HG02610 (cell line): Measurements from ENCODE around the gene INHBB.
A peak's percentile ranks its signal among the peaks of the same experiment; 100 is the strongest.
"Not testable (repeated sequence)": the region's sequence is repeated elsewhere in the genome, so short reads cannot be mapped to it uniquely, and the experiment has no call there.

Experiments used
- ATAC-seq: cut with Tn5 transposase; IDR thresholded peaks from one replicate; pipeline ENCODE4 v1.9.1; 2021; ENCODE audit warnings: mild to moderate bottlenecking, moderate library complexity; ENCODE audit not compliant: unreplicated experiment

The INHBB gene

DNA sequence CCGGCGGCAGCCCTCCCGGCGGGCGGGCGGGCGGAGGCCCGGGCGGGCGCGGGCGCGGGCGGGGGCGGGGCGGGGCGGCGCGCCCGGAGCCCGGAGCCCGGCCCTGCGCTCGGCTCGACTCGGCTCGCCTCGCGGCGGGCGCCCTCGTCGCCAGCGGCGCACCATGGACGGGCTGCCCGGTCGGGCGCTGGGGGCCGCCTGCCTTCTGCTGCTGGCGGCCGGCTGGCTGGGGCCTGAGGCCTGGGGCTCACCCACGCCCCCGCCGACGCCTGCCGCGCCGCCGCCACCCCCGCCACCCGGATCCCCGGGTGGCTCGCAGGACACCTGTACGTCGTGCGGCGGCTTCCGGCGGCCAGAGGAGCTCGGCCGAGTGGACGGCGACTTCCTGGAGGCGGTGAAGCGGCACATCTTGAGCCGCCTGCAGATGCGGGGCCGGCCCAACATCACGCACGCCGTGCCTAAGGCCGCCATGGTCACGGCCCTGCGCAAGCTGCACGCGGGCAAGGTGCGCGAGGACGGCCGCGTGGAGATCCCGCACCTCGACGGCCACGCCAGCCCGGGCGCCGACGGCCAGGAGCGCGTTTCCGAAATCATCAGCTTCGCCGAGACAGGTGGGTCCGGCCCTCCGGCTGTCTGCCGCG is at the start of gene INHBB:
INHBB (plus strand) TSS at position 111 of the 641 bp plus-strand sequence; CDS start at position 164, 53 bp downstream.
- ATAC-seq, result no peak

DNA sequence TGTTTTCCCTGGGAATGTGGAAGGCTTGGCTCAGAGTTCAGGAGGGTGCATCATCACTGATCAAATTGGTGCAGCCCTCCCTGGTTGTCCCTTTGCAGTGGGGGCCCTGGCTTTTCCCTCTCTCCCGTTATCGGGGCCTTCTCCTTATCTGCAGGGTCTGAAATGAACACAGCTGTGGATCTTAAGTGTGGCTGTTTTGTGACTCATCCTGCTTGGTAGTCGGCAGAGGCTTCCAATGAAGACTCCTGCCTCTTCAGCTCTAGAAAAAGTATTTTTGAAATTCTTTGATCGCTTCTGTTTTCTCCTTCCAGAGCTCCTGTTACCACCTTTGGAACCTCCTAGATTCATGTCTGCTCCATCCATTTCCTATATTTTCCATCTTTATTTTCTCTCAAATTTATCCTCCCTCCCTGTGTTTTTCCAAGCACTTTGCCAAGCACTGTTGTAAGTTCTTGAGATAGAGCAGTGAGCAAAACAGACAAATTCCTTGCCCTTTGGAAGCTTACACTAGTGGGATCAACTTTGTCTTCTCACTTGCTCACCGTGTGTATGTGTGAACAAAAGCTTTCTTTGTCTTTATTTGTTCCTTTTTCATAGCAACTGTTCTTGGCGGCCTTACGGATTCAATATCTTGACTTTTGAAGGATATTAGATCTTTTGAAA is 47.6 kb upstream of the INHBB start:
- ATAC-seq, result no peak

DNA sequence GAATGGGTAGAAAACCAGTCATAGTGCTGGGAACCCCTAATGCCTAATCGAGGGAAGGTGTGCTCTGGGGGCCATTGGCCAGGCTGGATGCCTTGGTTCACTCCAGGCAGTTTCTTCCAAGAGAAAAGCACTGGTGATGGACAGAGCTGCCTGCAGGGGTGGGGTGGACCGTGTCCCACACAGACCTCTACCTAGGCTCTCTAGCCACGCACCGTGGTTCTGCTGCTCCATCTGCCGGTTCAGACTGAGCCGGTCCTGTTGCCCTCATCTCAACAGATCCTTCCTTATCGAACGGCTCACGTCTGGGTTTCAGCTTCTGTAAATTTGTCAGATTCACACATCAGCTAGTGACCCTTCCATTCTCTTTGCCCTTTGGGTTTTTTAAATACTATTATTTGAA is 46.9 kb upstream of the INHBB start:
- ATAC-seq, result no peak

DNA sequence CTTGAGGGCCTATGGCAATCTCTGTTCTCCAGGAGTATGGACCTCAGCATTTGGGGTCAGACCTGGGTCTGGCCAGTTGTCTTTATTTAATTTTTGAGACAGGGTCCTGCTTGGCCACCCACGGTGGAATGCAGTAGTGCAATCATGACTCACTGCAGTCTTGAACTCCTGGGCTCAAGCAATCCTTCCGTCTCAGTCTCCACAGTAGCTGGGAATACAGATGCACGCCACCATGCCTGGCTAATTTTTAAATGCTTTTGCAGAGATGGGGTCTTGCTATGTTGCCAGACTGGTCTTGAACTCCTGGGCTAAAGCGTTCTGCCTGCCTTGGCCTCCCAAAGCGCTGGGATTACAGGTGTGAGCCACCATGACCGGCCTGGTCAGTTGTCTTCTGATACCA is 46.4 kb upstream of the INHBB start:
- ATAC-seq, result no peak

DNA sequence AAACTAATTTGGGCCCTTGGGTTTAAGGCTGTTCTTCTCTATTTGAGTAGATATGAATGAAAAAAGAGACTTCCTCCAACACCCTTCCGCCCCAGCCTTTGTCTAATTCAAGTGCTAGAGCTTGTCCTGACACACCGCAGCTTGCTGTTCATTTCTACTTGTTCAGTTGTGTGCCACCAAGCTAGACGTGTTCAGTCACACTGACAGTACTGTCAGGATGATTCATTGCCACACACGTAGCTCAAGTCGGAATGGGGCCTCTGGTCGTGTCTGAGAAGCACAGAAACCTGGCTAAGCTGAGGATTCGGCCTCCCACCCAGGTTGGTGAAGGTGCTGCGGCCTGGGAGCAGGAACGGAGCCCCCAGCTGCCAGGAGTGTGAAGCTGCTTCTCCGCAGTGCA is 45.6 kb upstream of the INHBB start:
- no peak for ATAC-seq

DNA sequence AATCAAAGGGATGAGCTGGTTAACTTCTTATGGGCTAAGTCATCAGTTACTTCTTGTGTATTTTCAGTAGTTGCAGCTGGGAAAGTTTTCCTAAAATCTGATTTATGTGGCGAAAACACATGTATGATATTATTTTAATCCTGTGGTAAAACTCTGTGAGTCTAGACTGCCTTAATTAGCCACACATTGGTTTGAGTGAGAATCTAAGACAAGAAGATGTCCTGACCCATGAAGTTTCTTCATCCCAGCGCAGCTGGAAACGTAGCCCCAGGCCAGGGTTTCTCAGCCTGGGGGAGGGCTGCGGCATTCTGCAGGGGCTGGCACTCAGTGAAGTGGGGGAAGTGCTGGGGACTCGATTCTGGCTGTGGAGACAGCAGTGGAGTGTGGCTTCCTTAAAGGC is 44.7 kb upstream of the INHBB start:
- ATAC-seq, result no peak

DNA sequence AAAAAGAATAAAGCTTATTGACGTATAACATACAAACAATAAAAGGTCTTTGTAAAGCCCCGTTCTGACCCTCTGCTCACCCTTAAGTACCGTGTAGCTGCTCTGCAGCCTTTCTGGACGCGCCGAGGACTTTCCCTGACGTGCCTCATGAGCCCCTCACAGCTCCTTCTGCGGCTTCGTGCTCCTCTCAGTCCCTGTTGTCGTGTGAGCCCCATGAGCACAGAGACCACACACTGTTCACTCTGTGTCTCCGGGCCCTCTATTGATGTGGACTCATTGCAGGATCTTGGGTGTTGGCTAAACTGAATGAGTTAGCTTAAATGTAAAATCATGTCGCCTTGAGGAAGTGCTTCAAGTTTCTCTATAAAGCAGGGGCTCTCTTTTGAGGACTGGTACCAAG is 43.6 kb upstream of the INHBB start:
- ATAC-seq, result no peak

DNA sequence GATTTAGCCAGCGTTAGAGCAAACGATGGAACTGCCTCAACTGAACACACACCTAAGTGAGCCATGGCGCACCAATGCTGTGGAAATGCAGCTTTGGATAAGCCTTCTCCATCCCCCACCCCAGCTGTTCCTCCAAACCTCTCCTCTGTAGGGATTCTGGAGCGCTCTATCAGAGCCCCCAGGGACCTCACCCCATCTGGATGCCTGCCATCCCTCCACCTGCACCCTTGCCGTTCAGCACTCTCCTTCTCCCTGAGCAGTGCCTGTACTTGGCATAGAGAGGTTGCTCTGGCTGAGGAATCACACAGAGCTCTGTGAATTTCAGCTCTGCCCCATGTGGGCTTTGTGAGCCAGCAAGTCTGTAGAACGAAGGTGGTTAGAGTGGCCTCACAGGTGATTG is 42.8 kb upstream of the INHBB start:
- no peak for ATAC-seq

DNA sequence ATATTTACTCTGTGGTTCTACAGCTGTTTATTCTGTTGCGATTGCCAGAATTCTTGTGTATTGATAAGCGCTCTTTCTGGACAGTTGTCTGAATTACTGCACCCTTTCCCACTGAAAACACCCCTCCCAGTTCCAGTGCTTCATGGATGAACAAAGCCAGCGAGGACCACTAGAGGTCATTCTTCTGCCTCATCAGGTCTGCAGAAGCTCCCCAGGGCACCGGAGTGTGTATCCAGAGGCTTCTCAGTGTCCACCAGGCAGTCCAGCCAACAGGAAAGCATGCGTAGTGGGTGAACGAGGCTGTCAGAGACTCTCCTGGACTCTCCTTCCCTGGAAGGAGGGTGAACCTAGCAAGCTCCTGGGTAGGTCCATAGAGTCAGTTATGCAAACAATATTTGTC is 40.6 kb upstream of the INHBB start:
- ATAC-seq, result no peak

DNA sequence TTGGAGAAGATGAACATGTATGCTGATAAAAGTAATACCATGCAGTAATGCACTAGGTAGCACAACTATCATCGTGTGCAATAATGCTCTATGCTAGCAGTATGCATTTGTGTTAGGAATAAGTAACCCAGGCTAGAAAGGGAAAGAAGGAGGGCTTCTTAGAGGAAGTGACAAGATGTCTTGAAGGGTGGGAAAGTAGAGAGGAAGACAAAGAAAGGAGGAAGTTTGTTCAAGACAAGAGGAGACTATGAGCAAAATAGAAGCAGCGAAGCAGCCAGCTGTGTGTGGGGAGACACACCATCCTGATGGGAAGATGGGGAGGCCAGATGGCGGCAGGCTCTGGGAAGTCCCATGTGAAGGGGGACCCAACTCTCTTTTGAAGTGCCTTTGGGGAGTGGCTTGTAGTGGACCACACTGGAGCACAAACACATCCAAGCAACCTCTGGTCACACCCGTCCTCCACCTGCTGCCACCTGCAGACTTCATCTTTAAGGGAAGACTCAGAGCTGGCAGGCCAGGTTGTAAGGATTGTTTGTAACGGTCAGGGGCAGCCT is 39.9 kb upstream of the INHBB start:
- no peak for ATAC-seq

DNA sequence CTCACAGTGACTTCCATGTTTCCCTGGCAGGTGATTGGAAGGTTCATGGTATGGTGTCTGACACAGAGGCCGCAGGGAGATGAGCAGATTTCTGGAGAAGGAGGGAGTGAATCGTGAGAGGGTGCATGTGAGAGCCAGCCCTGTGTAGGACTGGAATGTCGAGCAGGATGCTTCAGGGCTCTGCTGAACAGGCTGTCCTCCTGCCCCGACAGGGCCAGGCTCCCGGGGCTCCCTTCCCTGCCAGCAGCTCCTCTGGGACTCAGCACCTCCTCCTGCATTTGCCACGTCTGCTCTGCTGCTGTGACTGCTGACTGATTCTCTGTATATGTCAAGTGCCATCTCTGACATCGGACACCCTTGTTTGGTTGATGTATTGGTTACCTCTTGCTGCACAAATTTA is 38.5 kb upstream of the INHBB start:
- no peak for ATAC-seq

DNA sequence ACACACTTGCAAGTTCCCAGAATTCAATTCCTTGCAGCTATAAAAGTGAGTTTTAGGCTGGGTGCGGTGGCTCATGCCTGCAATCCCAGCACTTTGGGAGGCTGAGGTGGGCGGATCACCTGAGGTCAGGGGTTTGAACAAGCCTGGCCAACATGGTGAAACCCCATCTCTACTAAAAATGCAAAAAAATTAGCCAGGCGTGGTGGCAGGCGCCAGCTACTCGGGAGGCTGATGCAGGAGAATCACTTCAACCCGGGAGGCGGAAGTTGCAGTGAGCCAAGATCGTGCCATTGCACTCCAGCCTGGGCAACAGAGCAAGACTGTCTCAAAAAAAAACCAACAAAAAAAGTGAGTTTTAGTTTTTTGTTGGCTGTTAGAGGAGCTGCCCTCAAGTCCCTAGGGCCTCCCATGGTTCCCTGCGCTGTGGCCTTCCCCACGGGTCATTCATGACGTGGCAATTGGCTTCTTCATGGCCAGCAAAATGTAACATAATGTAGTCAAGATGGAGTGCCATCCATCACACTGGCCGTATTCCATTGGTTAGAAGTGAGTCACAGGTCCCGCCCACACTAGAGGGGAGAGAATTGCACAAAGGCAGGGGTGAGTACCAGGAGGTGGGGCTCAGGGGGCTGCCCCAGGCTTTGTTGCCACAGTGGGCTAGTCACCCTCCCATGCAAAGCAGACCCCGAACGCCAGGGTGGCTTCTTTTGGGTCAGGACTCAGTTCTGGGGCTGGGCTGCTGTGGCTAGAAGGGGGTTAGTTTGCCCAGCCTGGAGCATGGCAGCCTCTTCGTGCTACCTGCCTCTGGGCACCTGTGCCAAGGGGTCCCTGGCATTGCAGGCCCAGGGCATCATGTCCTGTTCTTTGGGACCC is 37.7 kb upstream of the INHBB start:
- no peak for ATAC-seq

DNA sequence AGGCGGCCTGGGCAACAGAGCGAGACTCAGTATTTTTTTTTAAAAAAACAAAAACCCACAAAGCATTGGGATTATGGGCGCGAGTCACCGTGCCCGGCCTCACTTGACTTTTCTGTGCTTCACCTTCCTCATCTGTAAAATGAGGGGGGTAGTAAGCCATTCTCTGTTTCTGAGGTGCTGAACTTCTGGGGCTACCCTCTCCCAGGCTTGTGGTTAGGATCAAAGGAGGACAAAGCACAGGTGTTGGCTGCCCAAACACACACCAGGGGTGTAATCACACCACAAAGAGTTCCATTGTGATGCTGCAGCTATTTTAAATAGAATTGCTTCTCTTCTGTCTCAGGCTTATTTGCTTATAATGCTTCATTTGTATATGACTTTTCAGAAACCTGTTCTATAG is 35.8 kb upstream of the INHBB start:
- ATAC-seq, result peak; percentile 64

DNA sequence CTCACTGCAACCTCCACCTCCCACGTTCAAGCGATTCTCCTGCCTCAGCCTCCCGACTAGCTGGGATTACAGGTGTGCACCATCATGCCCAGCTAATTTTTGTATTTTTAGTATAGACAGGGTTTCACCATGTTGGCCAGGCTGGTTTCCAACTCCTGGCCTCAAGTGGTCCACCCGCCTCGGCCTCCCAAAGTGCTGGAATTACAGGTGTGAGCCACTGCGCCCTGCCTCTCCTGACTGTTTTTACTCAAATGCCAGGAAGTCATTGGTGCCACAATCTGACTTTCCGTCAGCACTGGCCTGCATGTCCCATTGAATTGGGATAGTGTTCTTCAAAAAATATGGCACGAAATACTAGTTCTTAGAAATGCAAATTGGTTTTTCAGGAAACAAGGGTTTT is 35.1 kb upstream of the INHBB start:
- ATAC-seq, result not testable (repeated sequence)

DNA sequence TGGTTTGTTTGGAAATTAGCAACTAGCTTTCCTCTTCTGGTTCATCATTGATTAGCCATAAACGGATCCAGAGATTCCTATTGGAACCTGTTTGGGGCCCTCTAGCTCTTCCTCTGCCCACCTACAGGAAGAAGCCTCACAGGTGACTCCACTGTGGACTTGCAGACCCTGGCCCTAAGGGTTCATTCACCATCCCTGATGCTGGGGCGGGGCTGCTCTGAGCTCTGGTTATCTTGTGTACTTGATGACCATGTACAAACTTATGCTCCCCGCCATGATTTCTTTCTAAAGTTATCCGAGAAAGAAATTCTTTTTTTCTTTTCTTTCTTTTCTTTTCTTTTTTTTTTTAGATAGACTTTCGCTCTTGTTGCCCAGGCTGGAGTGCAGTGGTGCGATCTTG is 33.9 kb upstream of the INHBB start:
- no peak for ATAC-seq

DNA sequence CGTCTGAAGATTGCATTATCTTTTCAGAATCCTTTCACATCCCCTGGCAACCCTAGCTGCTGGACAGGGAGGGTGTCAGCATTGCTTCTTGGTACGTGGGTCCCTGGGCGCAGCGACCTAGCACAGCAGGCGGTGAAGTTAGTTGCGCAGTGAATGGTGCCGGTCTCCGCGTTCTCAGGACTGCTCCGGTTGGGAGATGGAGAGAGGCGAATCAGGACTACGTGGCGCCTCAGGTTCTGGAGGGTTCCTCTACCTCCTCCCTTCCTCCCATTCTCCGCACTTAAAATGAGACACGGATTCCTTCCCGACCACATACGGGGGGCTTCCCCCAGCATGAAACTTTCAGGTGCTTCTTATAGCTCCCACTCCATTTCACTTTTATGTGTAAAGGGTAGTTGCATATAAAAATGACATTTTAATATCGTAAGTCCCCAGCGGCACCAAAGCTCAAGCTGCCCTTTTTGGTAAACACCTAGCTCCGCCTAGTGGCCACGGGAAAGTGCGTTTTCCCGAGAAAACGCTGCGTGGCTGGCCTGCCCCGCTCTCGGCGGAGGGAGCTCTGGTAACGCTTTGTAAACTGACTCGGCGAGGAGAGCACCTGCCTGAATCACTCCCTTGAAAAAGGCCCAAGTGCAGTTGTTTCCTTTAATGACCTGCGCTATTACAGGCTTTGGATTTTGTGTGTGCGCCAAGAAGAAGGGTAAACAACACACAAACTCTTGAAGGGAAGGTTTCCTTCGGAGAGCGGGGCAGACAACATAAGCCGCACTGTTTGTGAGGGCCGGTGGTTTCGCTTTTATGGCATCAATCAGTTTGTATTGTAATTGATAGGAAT is 32.9 kb upstream of the INHBB start:
- peak; percentile 37 for ATAC-seq

DNA sequence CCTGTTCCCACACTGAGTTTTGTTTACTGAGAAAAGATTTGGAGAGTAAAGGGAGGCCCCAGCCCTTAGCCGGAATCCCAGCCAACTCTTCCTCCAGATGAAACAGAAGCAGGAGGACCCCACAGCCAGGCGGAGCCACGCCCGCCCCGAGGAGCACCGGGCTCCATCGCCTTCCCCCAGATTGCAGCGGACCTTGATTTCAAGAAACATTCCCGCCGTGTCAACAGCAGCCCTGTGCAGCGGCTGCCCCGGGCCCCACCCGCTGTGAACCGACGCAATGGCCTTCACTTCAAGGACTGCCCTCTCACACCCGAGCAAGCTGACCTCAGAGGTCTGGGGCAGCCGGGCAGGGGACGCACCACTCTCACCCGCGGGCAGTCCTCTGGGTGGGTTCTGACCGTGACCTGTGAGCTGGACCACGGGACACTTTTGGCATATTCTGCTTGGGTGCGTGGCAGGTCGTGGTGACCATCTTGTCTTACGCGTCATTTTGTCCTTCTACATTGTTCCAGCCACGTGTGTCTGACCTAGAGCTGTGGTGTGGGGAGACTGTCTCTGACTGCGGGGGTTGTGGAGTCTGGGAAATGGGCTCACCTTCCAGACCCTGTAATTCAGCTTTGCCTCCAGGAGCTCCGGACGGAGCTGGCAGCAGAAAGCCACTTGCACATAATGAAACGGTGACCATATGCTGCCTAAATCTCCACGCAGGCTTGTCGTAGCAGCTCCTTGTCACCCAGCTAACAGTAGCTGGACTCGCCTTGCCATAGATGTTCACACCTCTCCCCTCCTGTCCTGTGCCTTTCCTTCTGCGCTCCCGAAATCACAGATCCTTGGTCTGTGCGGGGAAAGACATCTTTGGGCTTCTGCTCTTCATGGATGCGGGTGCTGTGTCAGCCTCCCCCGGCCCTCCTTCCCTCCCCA is 32.0 kb upstream of the INHBB start:
- no peak for ATAC-seq

DNA sequence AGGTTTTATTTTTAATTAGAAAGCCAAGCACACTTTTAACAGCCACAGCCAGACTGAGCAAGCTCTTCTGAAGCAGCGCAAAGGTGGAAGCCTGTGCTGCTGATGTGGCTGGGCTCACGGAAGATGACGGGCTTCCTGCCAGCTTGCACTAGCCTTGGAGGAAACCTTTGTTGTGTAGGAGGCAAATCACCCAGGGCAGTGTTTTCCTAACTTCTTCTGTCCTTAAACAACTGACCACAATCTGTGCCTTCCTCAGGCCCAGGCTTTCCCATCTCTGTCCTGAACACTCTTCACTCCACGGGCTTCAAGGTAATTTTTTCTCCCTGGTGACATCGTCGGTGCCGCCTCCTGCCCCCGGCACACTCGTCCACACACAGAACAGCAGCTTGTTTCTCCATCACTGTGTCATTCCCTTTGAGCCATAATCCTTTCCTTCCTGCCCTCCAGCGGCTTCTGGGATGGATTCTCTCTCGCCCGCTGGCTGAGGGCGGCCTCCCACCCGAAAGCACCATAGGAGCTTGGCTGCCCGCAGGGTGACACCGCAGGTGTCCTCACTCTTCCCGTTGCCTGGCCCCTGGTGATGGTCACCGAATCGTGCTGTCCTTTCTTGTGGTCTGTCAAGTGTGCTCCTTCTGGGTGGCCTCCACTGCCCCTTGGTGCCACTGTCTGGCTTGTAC is 31.1 kb upstream of the INHBB start:
- no peak for ATAC-seq

DNA sequence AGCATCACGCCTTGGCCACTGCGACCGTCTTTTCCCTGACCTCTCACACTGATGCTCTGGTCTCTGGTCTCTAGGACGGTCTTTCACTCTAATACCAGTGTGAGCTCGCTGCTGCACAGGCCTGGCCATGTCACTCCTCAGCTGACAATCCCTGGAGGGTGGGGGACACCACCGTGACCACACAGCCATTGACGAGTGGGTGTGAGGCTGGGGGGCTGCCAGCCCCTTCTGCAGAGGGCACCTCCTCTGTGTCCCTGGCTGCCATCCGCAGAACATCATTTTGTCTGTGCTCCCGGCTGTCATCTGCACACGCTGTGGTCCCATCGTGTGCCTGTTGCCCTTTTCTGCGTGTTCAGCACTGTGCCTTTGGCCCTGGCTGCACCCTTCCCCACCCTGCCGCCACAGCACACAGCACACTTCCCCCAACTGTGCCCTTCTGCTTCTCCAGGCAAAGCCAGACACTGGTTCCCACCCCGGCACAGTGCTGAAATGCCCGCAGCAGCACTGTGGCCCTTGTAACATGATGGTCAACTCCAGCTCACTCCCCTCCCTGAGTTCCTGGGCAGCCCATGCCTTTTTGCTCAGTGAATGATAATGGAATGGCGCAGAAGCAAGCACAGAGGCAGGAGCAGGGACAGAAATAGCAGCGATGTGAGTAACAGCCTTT is 30.4 kb upstream of the INHBB start:
- ATAC-seq, result no peak
